Activated gamma-delta T cell treated with anti-CD3 and anti-CD28 coated beads, Interleukin-2, amount 50 U/mL, for 16 hours (primary cell): ENCODE results near the gene UTP14C.
"Not testable (repeated sequence)": the region's sequence is repeated elsewhere in the genome, so short reads cannot be mapped to it uniquely, and the experiment has no call there.

Experiments
- DNase-seq: peaks from one replicate; pipeline ENCODE4 v3.0.0-alpha.2; 2020; ENCODE audit warnings: low read depth

Gene UTP14C, protein sequence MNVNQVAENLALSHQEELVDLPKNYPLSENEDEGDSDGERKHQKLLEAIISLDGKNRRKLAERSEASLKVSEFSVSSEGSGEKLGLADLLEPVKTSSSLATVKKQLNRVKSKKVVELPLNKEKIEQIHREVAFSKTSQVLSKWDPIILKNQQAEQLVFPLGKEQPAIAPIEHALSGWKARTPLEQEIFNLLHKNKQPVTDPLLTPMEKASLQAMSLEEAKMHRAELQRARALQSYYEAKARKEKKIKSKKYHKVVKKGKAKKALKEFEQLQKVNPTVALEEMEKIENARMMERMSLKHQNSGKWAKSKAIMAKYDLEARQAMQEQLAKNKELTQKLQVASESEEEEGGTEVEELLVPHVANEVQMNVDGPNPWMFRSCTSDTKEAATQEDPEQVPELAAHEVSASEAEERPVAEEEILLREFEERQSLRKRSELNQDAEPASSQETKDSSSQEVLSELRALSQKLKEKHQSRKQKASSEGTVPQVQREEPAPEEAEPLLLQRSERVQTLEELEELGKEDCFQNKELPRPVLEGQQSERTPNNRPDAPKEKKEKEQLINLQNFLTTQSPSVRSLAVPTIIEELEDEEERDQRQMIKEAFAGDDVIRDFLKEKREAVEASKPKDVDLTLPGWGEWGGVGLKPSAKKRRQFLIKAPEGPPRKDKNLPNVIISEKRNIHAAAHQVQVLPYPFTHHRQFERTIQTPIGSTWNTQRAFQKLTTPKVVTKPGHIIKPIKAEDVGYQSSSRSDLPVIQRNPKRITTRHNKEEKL

DNA sequence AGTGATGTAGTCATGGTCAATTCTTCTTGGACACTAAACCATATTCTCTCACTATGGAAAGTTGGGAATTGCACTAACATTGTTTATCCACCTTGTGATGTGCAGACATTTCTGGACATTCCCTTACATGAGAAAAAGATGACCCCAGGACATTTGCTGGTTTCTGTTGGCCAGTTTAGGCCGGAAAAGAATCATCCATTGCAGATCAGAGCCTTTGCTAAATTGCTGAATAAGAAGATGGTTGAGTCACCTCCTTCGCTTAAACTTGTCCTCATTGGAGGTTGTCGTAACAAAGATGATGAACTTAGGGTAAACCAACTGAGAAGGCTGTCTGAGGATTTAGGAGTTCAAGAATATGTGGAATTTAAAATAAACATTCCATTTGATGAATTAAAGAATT is at the start of gene UTP14C:
Gene UTP14C (plus strand): TSS at position 211 of the 400 bp plus-strand sequence. CDS start 4,114 bp downstream, outside the sequence.
- no peak for DNase-seq

DNA sequence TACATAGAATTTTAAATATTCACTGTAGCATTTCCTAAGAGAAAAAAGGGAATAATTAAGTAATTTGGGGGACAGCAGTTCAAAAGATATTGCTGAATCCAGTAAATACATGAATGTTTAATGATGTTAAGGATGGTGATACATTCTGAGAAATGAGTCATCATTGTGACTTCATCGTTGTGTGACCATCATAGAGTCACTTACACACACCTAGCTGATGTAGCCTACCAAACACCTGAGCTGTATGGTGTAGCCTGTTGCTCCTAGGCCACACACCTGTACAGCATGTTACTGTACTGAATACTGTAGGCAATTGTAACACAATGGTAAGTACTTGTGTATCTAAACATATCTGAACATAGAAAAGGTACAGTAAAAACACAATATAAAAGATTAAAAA is 48.1 kb upstream of the UTP14C start:
- no peak for DNase-seq

DNA sequence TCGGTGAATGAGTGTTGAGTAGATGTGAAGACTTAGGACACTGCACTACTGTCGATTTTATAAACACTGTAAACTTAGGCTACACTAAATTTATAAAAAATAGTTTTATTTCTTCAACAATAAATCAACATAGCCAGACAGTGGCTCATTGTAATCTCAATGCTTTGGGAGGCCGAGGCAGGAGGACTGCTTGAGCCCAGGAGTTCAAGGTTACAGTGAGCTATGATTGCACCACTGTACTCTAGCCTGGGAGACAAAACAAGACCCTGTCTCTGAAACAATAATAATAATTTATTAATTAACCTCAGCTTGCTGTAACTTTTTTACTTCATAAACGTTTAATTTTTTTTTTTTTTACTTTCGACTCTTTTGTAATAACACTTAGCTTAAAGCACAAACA is 47.6 kb upstream of the UTP14C start:
- DNase-seq: no peak

DNA sequence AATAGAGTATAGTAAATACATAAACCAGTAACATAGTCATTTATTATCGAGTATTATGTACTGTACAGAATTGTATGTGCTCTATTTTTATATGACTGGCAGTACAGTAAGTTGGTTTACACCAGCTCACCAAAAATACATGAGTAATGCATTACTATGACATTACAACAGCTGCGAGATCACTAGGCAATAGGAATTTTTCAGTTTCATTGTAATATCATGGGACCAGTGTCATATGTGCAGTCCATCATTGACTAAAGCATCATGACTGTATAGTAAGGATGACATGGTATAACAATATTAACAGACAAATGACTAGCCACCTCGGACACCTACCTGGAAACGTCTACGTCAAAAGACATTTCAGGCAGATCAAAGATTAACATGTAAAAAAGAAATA is 46.9 kb upstream of the UTP14C start:
- no peak for DNase-seq

DNA sequence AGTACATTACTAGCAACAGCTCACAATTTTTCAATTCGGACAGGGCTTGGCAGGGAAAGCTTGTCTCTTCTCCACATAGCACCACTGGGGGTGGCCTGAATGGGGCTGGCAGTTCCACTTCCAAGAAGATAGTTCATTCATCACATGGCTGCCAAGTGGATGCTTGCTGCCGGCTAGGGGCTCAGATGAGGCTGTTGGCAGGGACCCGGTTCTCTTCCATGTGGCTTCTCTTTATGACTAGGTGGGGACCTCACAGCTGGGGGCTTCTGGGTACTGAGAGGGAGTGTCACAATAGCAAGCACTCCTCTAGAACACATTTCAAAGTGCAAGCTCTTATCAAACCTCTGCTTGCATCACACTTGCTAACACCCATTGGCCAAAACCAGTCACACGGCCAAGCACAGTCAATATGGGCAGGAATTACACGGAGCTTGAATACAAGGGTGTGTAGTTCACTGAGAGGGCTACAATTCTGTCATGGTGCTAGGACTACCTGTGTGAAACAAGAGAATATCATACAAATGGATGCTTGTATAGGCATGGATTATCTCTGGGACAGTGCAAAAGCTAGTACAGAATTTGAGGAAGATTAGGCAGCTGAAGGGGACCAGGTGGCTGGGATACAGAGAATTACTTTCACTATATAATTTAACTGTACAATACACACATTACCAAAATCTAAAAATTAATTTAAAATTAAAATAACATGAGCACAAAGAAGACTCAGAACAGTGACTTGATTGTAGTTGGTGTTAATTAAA is 45.5 kb upstream of the UTP14C start:
- no peak for DNase-seq

DNA sequence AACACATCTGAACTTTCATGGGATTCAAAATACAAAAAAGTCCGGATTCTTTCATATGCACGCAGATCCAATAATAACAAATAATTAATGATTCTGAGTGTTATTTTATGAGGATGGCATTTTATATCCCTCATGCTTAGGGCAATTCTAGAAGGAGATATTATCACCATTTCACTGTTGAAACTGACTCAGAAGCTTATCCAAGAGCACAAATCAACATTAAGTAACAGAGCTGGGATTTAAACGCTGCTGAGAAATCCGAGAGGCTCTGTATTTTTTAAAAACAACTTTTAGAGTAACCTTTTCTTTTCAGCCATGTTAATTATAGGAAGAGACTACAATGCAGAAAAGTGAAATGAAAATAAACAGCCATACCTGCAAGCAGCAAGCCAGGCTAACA is 43.6 kb upstream of the UTP14C start:
- DNase-seq: no peak

DNA sequence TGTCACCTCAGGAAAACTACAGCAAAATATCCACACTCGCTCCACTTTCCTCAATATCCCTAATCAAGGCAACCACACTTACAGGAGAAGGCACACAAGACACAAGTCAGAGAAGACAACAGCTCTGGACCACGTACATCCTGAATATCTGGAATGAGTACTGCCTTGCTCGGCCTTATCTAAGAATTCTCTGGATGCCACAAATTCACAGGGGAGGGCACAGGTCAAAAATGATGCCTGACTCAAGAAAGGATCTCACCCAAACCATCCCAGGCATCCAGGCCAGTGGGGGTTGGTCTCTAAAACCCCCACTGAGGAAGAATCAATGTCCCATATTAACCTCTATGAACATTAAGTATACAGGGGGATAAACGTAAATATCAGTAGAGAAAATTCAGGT is 43.1 kb upstream of the UTP14C start:
- DNase-seq: no peak

DNA sequence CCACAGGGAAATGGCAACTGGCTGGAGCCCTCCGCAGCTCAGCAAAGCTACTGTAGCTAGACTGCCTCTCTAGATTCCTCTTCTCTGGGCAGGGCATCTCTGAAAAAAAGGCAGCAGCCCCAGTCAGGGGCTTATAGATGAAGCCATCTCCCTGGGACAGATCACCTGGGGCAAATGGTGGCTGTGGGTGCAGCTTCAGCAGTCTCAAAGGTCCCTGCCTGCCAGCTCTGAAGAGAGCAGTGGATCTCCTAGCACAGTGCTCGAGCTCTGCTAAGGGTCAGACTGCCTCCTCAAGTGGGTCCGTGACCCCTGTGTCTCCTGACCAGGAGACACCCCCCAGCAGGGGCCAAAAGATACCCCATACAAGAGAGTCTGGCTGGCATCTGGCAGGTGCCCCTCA is 41.2 kb upstream of the UTP14C start:
- DNase-seq: not testable (repeated sequence)

DNA sequence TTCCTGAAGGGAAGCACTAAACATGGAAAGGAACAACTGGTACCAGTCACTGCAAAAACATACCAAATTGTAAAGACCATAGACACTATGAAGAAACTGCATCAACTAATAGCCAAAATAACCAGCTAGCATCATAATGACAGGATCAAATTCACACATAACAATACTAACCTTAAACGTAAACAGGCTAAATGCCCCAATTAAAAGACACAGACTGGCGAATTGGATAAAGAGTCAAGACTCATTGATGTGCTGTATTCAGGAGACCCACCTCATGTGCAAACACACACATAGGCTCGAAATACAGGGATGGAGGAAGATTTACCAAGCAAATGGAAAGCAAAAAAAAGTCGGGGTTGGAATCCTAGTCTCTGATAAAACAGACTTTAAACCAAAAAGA is 39.6 kb upstream of the UTP14C start:
- DNase-seq: not testable (repeated sequence)

DNA sequence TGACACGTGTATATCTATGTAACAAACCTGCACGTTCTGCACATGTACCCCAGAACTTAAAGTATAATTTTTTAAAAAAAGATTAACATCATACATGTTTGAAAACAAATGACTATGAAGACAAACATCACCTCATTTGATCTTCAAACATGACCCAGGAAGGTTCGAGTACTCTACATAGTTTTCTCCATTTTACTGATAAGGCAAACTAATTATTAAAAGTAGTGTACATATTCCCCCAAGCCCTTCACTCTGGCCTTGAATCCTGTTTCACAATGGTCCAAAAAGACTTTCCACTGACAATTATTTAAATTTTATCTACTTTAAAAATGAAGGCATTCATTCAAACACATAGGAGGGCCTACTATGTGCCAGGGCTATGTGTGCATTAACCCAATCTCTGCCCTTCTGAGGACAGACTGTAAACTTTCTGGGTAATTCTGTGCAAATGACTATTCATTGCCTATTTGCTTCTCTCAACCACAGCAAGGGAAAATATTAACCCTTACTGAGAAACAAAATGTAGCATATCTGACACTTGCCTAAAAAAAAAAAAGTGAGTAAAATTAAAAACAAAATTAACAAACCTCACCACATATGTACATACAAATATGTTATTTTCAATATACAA is 35.4 kb upstream of the UTP14C start:
- DNase-seq: no peak

DNA sequence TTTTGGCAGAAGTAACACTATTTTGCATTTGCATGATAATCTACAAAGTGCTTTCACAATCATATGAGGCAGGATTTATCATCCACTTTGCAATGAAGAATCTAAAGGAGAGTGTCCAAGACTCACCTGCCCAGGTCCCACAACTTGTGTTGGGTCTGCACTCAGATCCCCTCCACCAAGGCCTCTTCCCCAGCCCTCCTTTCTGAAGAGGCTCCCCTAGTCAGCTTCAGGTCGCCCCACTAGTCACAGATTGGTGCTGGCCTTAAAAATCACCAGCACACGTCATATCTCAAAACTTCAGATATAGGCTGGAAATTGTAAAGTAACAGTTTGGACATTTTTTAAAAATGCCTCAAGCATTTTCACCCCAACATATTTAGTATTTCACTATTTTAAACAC is 30.8 kb upstream of the UTP14C start:
- no peak for DNase-seq

DNA sequence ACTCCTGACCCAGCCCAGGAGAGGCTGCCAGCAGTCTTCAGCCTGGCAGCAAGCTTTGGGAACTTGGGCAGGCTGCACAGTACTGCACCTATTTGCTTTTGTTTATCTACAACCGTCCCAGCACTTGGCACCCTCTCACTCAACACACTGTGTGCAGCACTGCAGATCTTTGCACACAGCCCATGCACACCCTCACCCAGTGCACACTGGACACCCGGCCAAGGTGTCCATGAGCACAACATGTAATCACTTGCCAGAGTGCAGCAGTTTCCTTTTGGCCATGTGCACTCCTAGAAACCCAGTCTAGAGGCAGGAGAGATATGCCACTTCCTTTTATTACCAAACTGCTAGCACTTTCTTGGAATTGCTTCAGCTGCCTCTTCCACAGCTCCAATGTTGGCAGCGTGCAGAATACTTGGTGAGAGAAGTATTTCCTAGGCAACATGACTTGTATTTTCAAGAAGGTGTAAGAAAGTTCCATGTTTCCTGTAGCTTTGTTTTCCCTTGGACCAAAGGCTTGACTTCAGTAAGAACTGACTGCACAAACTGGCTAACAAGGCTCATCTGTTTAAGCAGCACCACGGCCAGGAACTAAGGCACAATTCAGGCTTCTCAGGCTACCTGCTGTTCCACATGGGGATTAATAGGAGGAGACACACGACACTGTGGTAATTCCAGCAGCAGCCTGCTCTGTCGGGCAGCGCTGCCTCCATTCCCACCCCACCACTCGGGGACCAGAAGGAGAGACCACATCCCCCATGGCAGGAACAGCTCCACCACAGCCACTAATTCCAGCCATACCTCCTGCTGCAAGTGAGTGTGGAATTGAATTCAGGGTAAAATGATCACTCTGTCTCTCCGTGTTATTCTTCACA is 28.6 kb upstream of the UTP14C start:
- no peak for DNase-seq

DNA sequence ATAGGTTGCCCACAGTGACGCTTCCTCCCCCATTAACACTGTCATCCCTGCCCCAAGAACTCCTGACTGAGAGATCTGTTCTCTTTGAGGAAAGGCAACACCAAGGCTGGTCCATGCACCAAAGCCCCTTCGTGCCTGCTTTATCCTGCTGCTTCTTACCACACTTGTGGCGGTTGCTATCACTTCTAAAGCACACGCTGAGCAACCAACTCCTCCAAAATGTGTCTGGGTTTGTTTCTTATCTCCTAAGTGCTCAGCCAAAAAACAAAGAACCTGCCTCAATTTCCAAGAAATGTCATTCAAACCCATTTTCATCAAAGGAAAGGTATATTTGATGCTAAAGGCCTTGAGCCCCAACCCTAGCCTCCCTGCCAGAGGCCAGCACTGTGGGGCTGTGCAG is 27.9 kb upstream of the UTP14C start:
- no peak for DNase-seq

DNA sequence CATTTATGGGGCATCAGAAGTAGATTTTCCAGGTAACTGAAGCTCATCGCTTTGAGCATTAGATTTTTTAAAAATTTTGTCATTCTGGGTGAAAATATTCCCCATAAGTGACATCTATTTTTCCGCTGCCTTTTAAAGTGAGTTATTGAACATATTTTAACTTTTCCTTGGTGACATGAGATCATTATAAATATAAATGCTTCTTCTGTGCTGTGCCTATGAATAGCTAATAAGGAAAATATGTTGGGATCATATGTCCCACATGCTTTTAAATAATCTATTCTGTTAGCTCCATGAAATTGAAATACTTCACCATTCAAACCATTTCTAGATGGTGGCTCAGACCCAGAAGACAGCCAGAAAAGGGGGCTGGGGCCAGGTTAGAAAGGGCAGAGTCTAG is 27.3 kb upstream of the UTP14C start:
- DNase-seq: no peak

DNA sequence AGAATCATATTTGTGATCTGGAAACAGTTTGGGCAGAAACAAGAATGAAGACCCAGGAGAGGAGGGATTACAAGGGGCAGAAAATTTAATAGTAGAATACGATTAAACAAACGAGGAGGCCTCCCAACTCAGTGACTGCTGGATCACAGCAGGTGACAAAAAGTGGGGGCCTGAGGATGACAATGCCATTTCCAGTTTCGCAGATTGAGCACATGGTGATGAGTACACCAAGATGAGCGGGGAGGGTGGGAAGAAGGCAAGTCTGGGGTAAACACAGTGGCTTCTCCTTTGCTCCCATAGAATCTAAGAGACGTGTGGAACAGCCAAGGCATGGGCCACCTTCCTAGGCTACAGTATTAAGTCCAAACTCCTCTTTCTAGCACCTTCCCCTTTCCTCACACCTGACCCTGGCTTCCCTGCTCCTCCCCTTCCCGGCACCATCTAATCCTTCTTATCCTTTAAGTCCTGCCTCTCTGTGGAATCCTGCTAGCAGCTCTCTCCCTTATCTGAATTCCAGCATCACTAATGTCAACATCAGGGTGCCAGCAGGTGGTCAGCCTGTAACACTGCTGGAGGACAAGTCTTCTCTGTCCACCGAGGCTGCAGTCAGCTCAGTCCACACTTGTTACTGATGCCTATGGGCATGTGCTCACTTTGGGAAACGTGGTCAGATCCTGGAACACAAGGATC is 26.7 kb upstream of the UTP14C start:
- DNase-seq: no peak

DNA sequence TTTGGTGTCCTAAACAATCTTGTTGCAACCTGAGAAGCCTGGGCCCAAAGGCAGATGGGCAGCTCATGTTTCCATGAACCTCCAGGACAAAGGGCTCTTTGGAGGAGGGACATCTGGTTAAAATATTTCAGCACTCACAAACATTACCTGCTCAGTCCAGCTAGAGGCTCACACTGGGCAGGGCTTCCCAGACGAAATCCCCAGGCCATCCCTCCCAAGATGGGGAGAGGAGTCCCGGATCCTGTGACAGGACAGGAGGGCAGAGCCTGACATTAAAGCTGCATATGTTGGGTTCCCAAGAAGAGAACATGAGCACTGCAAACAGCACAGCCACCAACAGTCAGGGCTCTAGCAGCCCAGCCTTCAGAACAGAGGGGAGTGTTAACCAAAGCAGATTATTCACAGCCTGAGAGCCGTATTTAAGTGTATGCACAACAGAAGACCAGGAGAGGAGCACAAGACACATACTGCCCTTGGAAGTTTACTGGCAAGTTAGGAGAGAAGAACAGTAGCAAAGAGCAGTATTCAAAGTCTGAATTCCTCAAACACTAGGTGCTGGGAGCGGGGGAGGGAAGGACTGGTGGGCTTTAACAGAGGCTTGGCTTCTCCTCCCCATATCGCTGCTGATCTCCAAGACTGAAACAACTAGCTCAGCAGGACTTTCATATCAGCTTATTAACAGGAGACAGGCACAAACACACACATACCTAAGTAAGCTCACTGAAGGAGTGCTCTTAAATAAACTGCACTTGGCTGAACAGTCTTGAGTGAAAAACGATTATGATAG is 25.6 kb upstream of the UTP14C start:
- DNase-seq: no peak

DNA sequence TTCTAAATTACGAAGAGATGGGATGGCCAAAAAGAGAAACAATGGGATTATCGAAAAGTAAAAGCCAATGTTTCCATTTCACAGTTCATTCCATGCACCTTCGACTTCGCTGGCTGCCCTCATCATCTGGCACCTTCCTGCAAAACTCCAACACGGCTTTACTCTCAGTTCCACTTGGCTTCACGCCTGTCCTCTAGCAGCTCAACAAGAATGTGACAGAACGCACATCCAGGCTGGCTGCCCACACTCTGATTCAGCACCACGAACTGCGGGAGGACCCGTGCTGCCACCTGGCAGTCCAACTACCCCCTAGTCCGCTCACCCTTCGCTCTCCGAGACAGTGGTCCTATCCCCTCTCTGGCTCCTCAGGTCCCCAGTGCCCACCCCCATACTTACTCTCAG is 25.0 kb upstream of the UTP14C start:
- no peak for DNase-seq

DNA sequence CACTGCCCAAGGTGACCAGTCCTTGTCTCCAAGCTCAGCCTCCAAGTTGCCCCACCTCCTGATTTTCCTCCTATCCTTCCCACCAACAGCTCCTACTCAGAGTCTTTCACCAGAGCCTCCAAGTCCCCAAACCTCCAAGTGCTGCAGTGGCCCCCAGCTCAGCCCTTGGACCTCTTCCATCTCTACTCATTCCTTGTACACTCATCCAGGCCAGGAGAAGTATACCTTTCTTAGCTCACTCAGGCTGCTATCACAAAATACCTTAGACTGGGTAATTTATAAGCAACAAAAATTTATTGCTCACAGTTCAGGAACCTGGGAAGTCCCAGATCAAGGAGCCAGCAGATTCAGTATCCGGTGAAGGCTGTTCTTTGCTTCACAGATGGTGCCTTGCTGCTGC is 24.6 kb upstream of the UTP14C start:
- no peak for DNase-seq

DNA sequence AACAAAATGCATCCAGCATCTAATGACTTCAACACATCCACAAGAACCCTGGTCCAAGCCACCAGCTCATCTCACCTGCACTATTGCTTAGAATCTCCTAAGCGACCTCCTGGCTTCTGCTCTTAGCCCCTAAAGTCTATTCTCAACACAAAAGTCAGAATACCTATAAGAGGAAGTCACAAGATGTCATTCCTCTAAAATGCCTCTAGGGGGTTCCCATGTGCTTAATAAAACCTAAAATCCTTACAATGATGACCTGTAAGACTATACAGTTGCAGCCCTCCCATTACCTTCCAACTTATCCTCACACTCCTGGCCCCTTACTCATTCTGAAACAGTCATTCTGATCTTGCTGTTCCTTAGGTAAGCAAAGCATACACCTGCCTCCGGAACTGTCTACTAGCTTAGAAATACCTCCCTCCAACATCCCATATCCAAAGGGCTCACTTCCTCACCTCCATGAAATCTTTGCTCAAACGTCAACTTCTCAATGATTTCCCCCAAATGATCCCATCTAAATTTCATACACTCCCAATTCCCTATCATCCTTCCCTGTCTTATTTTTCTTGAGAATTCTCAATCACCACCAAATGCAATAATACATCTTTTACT is 23.3 kb upstream of the UTP14C start:
- DNase-seq: no peak
